IMR-90 (cell line): ENCODE measurements around the gene SLC35D1. TPM values are rescaled to one million over a fixed set of nuclear protein-coding genes. Genes with fewer than 3 reads are reported as not detected.

Experiments used
- ATAC-seq: fragments of 200-7000 bp; cut with Tn5 transposase; 2 replicates; pipeline ENCODE4 v1.9.1; 2020; ENCODE audit warnings: low read depth, mild to moderate bottlenecking, moderate library complexity
- BruUV-seq: library from RNA; stranded (reverse); fragments of 400-500 nt; replicated peaks from 2 replicates; lab custom pipeline; 2021; lab: Mats Ljungman, UMichigan
- CTCF ChIA-PET: fragments of 300-600 bp; formaldehyde crosslinking; extraction: SDS; loops from one replicate; lab custom pipeline; 2021; ENCODE audit warnings: antibody characterized with exemption; lab: Yijun Ruan, JAX
- POLR2A ChIA-PET: fragments of 300-600 bp; sonication (Branson Sonifier 250); formaldehyde crosslinking; loops from one replicate; lab custom pipeline; 2022; ENCODE audit warnings: antibody characterized with exemption; ENCODE audit not compliant: unreplicated experiment; lab: Charles Lee
- DNase-seq: peaks from one replicate; pipeline ENCODE4 v3.0.0; 2013
- H2AFZ ChIP-seq: replicated peaks from 2 replicates; pipeline ENCODE3; 2013; ENCODE audit warnings: low read length, mild to moderate bottlenecking; ENCODE audit not compliant: poor library complexity
- H2AK5ac ChIP-seq: 2 replicates; pipeline ENCODE4 v1.6.1; 2013; ENCODE audit warnings: low read depth, low read length, inconsistent platforms
- H2AK9ac ChIP-seq: replicated peaks from 2 replicates; pipeline ENCODE3; 2013; ENCODE audit warnings: mild to moderate bottlenecking, low read depth, low read length, moderate library complexity; ENCODE audit not compliant: poor library complexity
- H2BK120ac ChIP-seq: 2 replicates; pipeline ENCODE4 v1.6.1; 2013; ENCODE audit warnings: low read depth, low read length, inconsistent platforms
- H2BK15ac ChIP-seq: 3 replicates; pipeline ENCODE4 v1.6.1; 2013; ENCODE audit warnings: low read depth, low read length, inconsistent platforms
- H2BK20ac ChIP-seq: 2 replicates; pipeline ENCODE4 v1.6.1; 2013; ENCODE audit warnings: low read depth, mild to moderate bottlenecking, inconsistent platforms, low read length, moderate library complexity
- H2BK5ac ChIP-seq: 2 replicates; pipeline ENCODE4 v1.6.1; 2013; ENCODE audit warnings: mild to moderate bottlenecking, low read depth, low read length, inconsistent platforms; ENCODE audit not compliant: poor library complexity, severe bottlenecking
- H3K14ac ChIP-seq: replicated peaks from 2 replicates; pipeline ENCODE4 v1.6.1; 2013; ENCODE audit warnings: low read depth, low read length, inconsistent platforms
- H3K18ac ChIP-seq: 2 replicates; pipeline ENCODE4 v1.6.1; 2013; ENCODE audit warnings: low read depth, low read length, control low read depth
- H3K23ac ChIP-seq: 2 replicates; pipeline ENCODE4 v1.6.1; 2013; ENCODE audit warnings: low read depth, low read length, inconsistent platforms
- H3K27ac ChIP-seq: 2 replicates; pipeline ENCODE4 v1.5.1; 2013; ENCODE audit warnings: mild to moderate bottlenecking, control low read depth, low read length; ENCODE audit not compliant: insufficient read depth
- H3K27me3 ChIP-seq: 2 replicates; pipeline ENCODE4 v1.6.1; 2013; ENCODE audit warnings: low read length; ENCODE audit not compliant: control insufficient read depth, insufficient read depth
- H3K36me3 ChIP-seq: 2 replicates; pipeline ENCODE4 v1.6.1; 2013; ENCODE audit warnings: low read length, mixed read lengths; ENCODE audit not compliant: control insufficient read depth, insufficient read depth
- H3K4ac ChIP-seq: 2 replicates; pipeline ENCODE4 v1.6.1; 2013; ENCODE audit warnings: low read depth, low read length, inconsistent platforms
- H3K4me1 ChIP-seq: 2 replicates; pipeline ENCODE4 v1.6.1; 2013; ENCODE audit warnings: low read length, mixed read lengths; ENCODE audit not compliant: control insufficient read depth, insufficient read depth
- H3K4me2 ChIP-seq: 2 replicates; pipeline ENCODE4 v1.6.1; 2013; ENCODE audit warnings: low read depth, mild to moderate bottlenecking, control low read depth, low read length, moderate library complexity
- H3K4me3 ChIP-seq: 2 replicates; pipeline ENCODE4 v1.5.1; 2013; ENCODE audit warnings: low read depth, mild to moderate bottlenecking, control low read depth, low read length, moderate library complexity; ENCODE audit not compliant: insufficient read depth
- H3K56ac ChIP-seq: 2 replicates; pipeline ENCODE4 v1.6.1; 2013; ENCODE audit warnings: low read length, inconsistent platforms; ENCODE audit not compliant: insufficient read depth; ENCODE audit errors: extremely low read depth
- H3K79me1 ChIP-seq, 2 experiments: 2 replicates each; pipeline ENCODE4 v1.6.1; 2013; ENCODE audit warnings: low read length in 2 of 2, inconsistent platforms in 1 of 2, low read depth in 1 of 2
- H3K9ac ChIP-seq: 2 replicates; pipeline ENCODE4 v1.6.1; 2013; ENCODE audit warnings: low read depth, low read length, control low read depth
- H3K9me1 ChIP-seq: 2 replicates; pipeline ENCODE4 v1.6.1; 2013; ENCODE audit warnings: low read length, inconsistent platforms; ENCODE audit not compliant: insufficient read depth
- H3K9me3 ChIP-seq: 2 replicates; pipeline ENCODE4 v1.6.1; 2013; ENCODE audit warnings: low read length; ENCODE audit not compliant: control insufficient read depth, insufficient read depth
- H4K20me1 ChIP-seq: 2 replicates; pipeline ENCODE4 v1.6.1; 2013; ENCODE audit warnings: low read length, inconsistent platforms; ENCODE audit not compliant: insufficient read depth
- H4K5ac ChIP-seq: 2 replicates; pipeline ENCODE4 v1.6.1; 2013; ENCODE audit warnings: mild to moderate bottlenecking, low read depth, low read length, control low read depth
- H4K8ac ChIP-seq, 2 experiments: 2 replicates each; pipeline ENCODE4 v1.6.1; 2013; ENCODE audit warnings: low read depth in 2 of 2, low read length in 2 of 2, control low read depth in 1 of 2, inconsistent platforms in 1 of 2
- H4K91ac ChIP-seq: 2 replicates; pipeline ENCODE4 v1.6.1; 2013; ENCODE audit warnings: low read depth, low read length, inconsistent platforms; ENCODE audit not compliant: insufficient read depth
- BHLHE40 ChIP-seq: fragments of 150-350 bp; IDR thresholded peaks from 2 replicates; pipeline ENCODE4 v1.6.1; 2016; ENCODE audit warnings: mild to moderate bottlenecking, low read depth, low read length
- CEBPB ChIP-seq: IDR thresholded peaks from 2 replicates; pipeline ENCODE4 v1.6.1; 2012; ENCODE audit warnings: low read depth, low read length, improper control_type of control experiment
- FOS ChIP-seq: fragments of 150-350 bp; IDR thresholded peaks from 2 replicates; pipeline ENCODE4 v1.6.1; 2016; ENCODE audit warnings: low read depth, low read length
- MAFK ChIP-seq: IDR thresholded peaks from 2 replicates; pipeline ENCODE4 v1.6.1; 2012; ENCODE audit warnings: low read depth, low read length, improper control_type of control experiment
- MAZ ChIP-seq: IDR thresholded peaks from 2 replicates; pipeline ENCODE4 v1.6.1; 2012; ENCODE audit warnings: low read depth, mild to moderate bottlenecking, low read length, improper control_type of control experiment, moderate library complexity, borderline replicate concordance
- MXI1 ChIP-seq: IDR thresholded peaks from 2 replicates; pipeline ENCODE4 v1.6.1; 2012; ENCODE audit warnings: low read depth, mild to moderate bottlenecking, low read length, moderate library complexity, borderline replicate concordance
- POLR2A ChIP-seq: IDR thresholded peaks from 2 replicates; pipeline ENCODE4 v1.6.1; 2012; ENCODE audit warnings: mild to moderate bottlenecking, low read depth, low read length
- RCOR1 ChIP-seq: IDR thresholded peaks from 2 replicates; pipeline ENCODE4 v1.6.1; 2012; ENCODE audit warnings: mild to moderate bottlenecking, low read length, improper control_type of control experiment; ENCODE audit not compliant: insufficient replicate concordance
- RFX5 ChIP-seq: IDR thresholded peaks from 2 replicates; pipeline ENCODE4 v1.8.0; 2012; ENCODE audit warnings: low read depth, mild to moderate bottlenecking, low read length, moderate library complexity
- SMC3 ChIP-seq: fragments of 150-350 bp; IDR thresholded peaks from 2 replicates; pipeline ENCODE4 v1.6.1; 2016; ENCODE audit warnings: low read depth, mild to moderate bottlenecking, antibody characterized with exemption, low read length, moderate library complexity
- WGBS, 2 experiments: methylation state at CpG; one replicate each; pipeline versions ENCODE4 v1.1.5 to v1.1.7; 2013; ENCODE audit warnings: missing lambda C conversion rate in 2 of 2; ENCODE audit not compliant: insufficient read length in 1 of 2; ENCODE audit errors: extremely low coverage in 2 of 2; 5-methylcytosine and 5-hydroxymethylcytosine counted together
- dilution Hi-C: fragments of 300-500 bp; cut with HindIII; formaldehyde crosslinking; loops from one replicate; pipeline ENCODE4 v1.14.3; 2018; ENCODE audit warnings: low sequenced_read_pairs; ENCODE audit not compliant: unreplicated experiment
- in situ Hi-C: fragments of 300-500 bp; cut with MboI; formaldehyde crosslinking; loops from 3 replicates; pipeline ENCODE4 v1.14.3; 2019; ENCODE audit warnings: low sequenced_read_pairs, inconsistent platforms, mixed read lengths
- intact Hi-C: fragments of 100-400 bp; cut with micrococcal nuclease; formaldehyde crosslinking; loops from 2 replicates; pipeline ENCODE4 v1.10.0; 2022
- polyA plus RNA-seq, 3 experiments: library from polyadenylated mRNA; depleted of rRNA; stranded (reverse); fragments of >200 nt; gene quantifications; 2 replicates each; pipeline ENCODE4 v1.2.3, GENCODE V29; 2012; ENCODE audit warnings: low replicate concordance in 1 of 3
- total RNA-seq: library from RNA; depleted of rRNA; stranded (reverse); fragments of >200 nt; gene quantifications from 2 replicates; pipeline ENCODE4 v1.2.3, GENCODE V29; 2012
- TF ChIP-seq, protein P1 (sequence below): fragments of 150-350 bp; IDR thresholded peaks from 2 replicates; pipeline ENCODE4 v1.6.1; 2016; ENCODE audit warnings: low read depth, mild to moderate bottlenecking, low read length, moderate library complexity, borderline replicate concordance
- TF ChIP-seq, protein P2 (sequence below): fragments of 150-350 bp; IDR thresholded peaks from 2 replicates; pipeline ENCODE4 v1.6.1; 2017; ENCODE audit warnings: mild to moderate bottlenecking, antibody characterized with exemption, low read length, low read depth

The SLC35D1 gene
- total and polyA plus RNA-seq, 2 of the 4 experiments (the other 2 are of a cell fraction) = 7.2 to 16.3 TPM

DNA sequence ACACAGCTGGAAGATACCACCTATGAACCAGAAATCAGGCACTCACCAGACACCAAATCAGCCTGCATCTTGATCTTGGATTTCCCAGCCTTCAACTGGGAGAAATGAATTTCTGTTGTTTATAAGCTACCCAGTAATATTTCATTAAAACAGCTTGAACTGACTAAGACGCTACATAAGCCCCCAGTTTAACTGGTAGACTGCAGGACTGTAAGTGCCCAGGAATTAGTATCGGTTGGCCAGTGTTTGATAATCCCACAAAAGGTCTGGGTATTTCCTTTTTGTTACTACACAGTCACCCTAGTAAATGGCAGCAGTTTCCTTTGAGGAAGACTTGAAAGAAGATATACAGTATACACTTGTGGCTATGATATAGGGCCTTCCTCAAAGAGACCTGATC, 7.3 kb upstream of the SLC35D1 start:
- Histone ChIP-seq H3K9ac (no peak overlapping the region; the same call in 1 of the 2 replicates), H4K91ac (peak overlapping the region; percentile 81), H2BK20ac (peak overlapping the region; percentile 90), H3K4me3 (no peak overlapping the region), H2AK9ac (no peak overlapping the region), H3K4ac (peak overlapping the region; percentile 90), H3K79me1 (peaks cover 0 to 9% of the 10 kb centered on the region in 2 experiments; a peak in 1 of 4 replicates), H3K9me1 (peaks cover 10% of the 10 kb centered on the region), H3K14ac (peak overlapping the region; percentile 65), H3K36me3 (no peaks in the 10 kb centered on the region), H3K27ac (peak overlapping the region; percentile 91), H3K9me3 (no peaks in the 10 kb centered on the region), H2AFZ (no peak overlapping the region), H2BK5ac (peak overlapping the region; percentile 87), H2BK120ac (peak overlapping the region; percentile 92), H3K4me2 (no peak overlapping the region), H3K18ac (peak overlapping the region; percentile 91), H4K5ac (peak overlapping the region; percentile 85), H4K8ac (peak overlapping the region; percentile 26 to 86), H3K23ac (peak overlapping the region; percentile 55; the same call in 1 of the 2 replicates), H2AK5ac (peak overlapping the region; percentile 65), H4K20me1 (no peaks in the 10 kb centered on the region), H3K4me1 (peaks cover 21% of the 10 kb centered on the region), H3K27me3 (no peaks in the 10 kb centered on the region), H2BK15ac (peak overlapping the region; percentile 75), H3K56ac (peak overlapping the region; percentile 75)
- intact Hi-C loops (loop anchor here (10.0 kb wide), 1 partner anchor 54 kb away; no protein-coding TSS in a partner anchor), dilution Hi-C loops (no loop called here), in situ Hi-C loops (no loop called here)
- TF ChIP-seq FOS (no peak), POLR2A (no peak), MXI1 (no peak), SMC3 (no peak), RCOR1 (no peak), BHLHE40 (no peak), CEBPB (no peak), RFX5 (no peak), MAFK (no peak), MAZ (no peak)
- TF ChIP-seq, protein P1, sequence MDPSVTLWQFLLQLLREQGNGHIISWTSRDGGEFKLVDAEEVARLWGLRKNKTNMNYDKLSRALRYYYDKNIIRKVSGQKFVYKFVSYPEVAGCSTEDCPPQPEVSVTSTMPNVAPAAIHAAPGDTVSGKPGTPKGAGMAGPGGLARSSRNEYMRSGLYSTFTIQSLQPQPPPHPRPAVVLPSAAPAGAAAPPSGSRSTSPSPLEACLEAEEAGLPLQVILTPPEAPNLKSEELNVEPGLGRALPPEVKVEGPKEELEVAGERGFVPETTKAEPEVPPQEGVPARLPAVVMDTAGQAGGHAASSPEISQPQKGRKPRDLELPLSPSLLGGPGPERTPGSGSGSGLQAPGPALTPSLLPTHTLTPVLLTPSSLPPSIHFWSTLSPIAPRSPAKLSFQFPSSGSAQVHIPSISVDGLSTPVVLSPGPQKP = no peak
- TF ChIP-seq, protein P2, sequence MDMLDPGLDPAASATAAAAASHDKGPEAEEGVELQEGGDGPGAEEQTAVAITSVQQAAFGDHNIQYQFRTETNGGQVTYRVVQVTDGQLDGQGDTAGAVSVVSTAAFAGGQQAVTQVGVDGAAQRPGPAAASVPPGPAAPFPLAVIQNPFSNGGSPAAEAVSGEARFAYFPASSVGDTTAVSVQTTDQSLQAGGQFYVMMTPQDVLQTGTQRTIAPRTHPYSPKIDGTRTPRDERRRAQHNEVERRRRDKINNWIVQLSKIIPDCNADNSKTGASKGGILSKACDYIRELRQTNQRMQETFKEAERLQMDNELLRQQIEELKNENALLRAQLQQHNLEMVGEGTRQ = no peak
- ChIA-PET POLR2A (no interaction called here), CTCF (interaction anchor here (1.5 kb wide), 1 partner anchor 80 kb away, joined by 5 read pairs; no protein-coding TSS in a partner anchor)
- no TSS peak for BruUV-seq
- ATAC-seq (peak; percentile 10; the same call in 1 of the 2 replicates), DNase-seq (peak; percentile 36)
- 100% methylated on average over 1 of the region's 2 CpGs; no CpG with 5 or more reads in 1 of the 2 experiments for WGBS, 2 experiments
